ENCODE measurements around the gene FNDC3B.
"Not testable (repeated sequence)": the region's sequence is repeated elsewhere in the genome, so short reads cannot be mapped to it uniquely, and the experiment has no call there.

Gene FNDC3B

GRCh38 chr3:172033396-172033795, 6.0 kb upstream of the FNDC3B start:
- DNase-seq = no peak

GRCh38 chr3:172034786-172035685, 4.3 kb upstream of the FNDC3B start:
- peak in 2 of 5 experiments; percentile 13 to 41 for DNase-seq

- no peak for DNase-seq
Observed at GRCh38 chr3:172036541-172037215, 2.7 kb upstream of the FNDC3B start.

GRCh38 chr3:172038798-172039435, 461 bp upstream of the FNDC3B start:
- no peak for DNase-seq

DNA sequence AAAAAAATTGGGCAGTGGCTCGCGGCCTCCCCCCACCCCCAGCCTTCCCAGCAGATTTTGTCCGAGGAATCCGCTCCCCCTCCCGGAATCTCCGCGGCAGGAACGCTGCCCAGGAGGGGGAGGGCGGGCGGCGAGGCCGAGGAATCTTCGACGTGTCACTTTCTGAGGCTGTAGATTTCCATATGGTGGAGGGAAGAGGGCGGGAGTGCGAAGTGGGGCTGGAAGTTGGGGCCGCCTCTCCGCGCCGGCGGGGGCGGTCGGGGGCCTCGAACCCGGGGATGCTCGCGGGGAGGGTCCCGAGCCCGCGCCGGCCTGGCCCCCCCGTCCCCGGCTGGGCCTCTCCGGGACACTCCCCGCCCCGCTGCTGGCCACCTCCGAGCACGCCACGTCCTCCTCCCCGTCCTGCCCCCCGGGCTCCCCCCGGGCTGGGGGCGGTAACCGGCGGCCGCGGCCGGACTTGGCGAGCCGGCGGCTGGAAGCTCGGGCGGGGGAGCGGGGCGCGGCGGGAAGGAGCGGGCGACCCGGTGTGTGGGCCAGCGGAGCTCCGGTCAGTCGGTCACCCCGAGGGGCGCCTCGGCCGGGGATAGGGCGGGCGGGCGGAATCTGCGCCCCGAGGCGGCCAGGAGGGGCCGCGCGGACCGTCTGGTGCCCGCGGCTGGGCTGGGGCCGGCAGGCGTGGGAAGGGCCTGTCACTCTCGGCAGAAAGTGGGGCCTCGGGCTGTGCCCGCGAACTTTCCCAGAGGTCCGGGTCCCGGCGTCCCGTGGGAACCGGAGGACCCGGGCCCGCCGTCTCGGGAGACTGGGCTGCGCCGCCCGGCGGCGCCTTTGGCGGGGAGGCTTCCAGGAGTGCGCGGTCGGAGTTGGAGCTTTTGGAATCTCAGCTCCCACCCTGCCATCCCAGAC, 951 bp downstream of the FNDC3B start:
- peak; percentile 5 to 34 (median 22) for DNase-seq

- no peak for DNase-seq
Observed at GRCh38 chr3:172040981-172041963, 1.9 kb downstream of the FNDC3B start.

GRCh38 chr3:172042136-172042662, 2.8 kb downstream of the FNDC3B start:
- no peak for DNase-seq

DNA sequence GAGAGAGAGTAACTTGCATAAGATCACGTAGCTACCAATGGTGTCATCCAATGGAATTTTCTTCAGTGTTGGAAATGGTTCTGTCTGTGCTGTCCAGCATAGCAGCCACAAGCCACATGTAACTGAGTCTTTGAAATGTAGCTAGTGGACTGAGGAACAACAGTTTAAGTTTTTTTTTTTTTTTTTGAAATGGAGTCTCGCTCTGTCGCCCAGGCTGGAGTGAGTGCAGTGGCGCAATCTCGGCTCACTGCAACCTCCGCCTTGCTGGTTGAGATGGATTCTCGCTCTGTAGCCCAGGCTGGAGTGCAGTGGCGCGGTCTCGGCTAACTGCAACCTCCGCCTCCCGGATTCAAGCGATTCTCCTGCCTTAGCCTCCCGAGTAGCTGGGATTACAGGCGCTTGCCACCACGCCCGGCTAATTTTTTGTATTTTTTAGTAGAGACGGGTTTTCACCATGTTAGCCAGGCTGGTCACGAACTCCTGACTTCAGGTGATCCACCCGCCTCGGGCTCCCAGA, 3.3 kb downstream of the FNDC3B start:
- not testable (repeated sequence) for DNase-seq

GRCh38 chr3:172043233-172043632, 3.9 kb downstream of the FNDC3B start:
- no peak for DNase-seq

DNA sequence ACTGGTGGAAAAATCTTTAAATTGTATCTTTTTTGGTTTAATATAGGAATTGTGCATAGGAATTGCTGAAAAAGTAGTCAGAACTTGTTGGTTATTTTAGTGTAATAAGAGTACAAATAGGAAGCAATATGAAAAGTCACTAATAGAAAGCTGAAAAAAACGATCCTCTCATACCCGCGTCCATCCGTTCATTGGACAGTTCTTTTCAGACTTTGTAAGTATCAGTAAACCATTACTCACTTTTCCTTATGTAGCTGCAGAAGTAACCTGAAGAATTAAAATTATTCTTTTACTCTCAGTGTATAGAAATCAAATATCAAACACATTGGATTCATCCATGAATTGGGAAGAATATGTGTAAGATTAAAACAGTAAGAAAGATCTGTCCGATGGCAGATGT, 4.4 kb downstream of the FNDC3B start:
- DNase-seq = no peak

DNA sequence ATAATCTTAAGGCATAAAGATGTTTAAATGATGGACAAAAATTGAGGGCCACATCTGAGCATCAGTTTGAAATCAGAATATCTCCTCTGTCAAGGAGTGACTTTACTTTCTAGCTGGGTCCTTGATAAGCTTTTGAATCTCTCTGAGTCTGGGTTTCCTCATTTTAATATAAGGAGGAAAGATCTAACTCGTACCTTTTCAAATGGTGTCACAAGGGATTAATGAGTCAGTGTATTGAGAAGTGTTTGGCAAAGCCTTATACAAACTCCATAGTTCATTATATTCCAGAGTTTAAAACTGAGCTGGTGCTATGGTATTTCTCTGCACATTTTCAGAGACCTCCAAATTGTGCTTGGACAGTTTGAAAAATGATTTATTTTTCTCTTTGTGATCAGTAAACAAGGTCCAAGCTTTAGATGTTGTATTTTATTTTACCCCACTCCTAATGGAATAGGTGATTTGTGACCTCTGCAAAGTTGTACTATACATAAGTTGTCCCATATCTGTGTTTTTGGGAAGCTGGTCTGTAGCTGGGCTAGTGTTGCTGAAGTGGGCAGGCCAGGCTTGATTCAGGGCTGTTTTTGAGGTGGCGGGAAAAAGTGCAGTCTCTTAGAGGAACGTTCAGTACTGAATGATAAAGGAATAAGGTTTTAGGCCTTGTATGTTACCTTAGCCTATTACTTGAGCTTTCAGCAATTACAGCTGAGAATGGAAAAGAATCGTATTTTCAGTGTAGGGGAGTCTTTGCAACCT, 5.6 kb downstream of the FNDC3B start:
- no peak for DNase-seq

- DNase-seq = no peak
Observed at GRCh38 chr3:172046268-172046915, 7.0 kb downstream of the FNDC3B start.

DNA sequence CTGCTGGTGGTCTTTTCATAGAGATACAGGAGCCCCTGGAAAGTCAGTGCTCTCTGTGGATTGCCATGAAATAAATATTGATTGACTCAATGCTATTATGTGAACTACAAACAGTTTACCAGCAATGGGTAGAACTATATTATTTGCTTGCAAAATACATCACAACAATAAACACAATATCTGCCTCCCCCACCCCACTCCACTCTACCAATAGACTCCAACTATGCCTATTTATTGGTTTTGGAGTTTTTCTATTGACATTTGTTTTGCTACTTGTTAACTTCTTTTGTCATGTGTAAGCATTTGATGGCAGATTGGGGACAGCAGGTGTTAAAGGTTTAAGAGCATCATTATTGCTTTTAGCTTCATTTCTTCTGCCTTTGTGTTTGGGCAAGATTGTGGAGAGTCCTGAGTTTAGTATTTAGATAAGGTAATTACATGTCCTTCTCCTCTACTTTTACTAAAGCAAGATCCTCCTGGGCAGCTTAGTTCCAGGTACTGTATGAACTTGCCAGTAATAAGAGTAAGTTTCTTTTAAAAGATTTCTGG, 8.3 kb downstream of the FNDC3B start:
- no peak for DNase-seq

- DNase-seq = no peak
Observed at GRCh38 chr3:172048599-172048998, 9.2 kb downstream of the FNDC3B start.

DNA sequence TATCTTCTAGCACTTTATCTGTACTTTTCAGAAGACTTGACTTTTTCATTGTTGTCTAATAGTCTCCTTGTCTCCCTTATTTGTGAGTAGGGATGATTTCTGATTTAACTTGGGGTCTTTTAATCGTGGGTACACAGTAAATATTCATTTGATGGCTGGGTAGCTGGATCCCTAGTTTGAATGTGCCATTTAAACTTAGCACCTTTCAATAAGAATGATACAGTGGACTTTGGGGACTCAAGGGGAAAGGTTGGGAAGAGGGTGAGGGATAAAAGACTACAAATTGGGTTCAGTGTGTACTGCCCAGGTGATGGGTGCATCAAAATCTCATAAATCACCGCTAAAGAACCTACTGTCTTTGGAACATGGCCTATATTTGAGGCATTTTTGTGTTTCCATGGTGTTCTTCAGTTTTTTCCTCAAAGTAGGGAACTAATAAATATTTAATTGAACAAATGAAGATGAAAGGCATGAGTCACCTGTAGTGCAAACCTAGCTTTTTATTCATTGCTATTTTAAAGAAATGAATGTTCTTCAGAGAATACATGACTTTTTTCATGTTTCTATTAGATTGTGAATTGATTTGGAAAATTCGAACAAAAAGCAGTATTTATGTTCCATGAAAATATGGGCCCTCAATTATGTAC, 12.1 kb downstream of the FNDC3B start:
- DNase-seq = no peak

GRCh38 chr3:172051957-172052354, 12.6 kb downstream of the FNDC3B start:
- DNase-seq = no peak

- no peak for DNase-seq
Observed at GRCh38 chr3:172052405-172052804, 13.0 kb downstream of the FNDC3B start.

GRCh38 chr3:172054115-172054764, 14.9 kb downstream of the FNDC3B start:
- no peak for DNase-seq
